ENCODE measurements around the gene SSR4. TPM values are rescaled to one million over a fixed set of nuclear protein-coding genes. Genes with fewer than 3 reads are reported as not detected.

Gene SSR4
- total RNA-seq, 1 donor from 2014 or later = 277 TPM

DNA sequence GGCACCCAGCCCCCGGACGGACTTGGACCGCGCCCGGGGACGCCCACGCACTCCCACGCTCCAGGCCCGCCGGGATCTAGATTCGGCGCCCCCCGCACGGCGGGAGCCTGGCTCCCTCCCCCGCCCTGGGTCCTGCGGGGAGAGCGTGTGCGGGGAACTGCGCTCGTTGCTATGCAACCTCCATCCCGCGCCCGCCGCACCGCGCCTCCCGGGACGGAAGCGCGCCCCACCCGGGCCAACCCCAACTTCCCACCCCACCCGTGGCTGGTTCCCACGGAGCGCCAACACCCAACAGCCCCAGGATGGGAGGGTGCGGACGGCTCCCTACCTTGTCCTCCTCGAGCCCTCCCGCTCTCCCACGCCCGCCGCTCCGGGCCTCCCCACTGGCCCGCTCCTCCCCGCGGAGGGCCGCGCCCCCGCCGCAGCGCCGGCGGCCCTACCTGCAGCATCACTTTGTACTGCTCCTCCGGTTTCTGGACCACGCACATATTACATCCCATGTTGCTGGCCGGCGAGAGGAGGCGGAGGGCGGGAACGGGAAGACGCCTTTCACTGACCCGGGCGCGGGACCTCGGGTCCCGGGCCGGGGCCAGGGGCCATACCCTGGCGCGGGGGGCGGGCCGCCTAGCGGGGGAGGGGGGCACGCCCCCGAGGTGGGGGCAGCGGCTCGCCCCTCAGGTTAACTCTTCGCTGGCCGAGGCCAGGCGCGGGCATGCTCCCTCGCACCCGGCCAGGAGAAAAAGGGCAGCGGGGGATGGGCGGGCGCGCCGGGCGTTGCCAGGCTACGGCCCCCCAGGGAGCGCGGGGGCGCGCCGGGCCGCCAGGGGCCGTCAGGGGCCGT is 35.6 kb downstream of the SSR4 start, which contains the start of gene PDZD4:
Gene PDZD4, minus strand, starts transcription at position 746 of the 841 bp plus-strand sequence. Its CDS starts 246 bp downstream, at position 500.
- H3K27ac Mint-ChIP-seq (ENCODE audit: unreplicated experiment) = no peak within 1 kb of the TSS
- no peaks in the 10 kb centered on the region for H3K4me1 Mint-ChIP-seq (ENCODE audit: low read depth, unreplicated experiment)
- DNase-seq = peak; percentile 51
- no peaks in the 10 kb centered on the region for H3K36me3 Mint-ChIP-seq (ENCODE audit: unreplicated experiment)
- H3K4me3 Mint-ChIP-seq (ENCODE audit: unreplicated experiment) = peak within 1 kb of the TSS; percentile 81
- H3K27me3 Mint-ChIP-seq (ENCODE audit: unreplicated experiment) = peaks cover 4% of the 10 kb centered on the region
- TF ChIP-seq, protein P1, sequence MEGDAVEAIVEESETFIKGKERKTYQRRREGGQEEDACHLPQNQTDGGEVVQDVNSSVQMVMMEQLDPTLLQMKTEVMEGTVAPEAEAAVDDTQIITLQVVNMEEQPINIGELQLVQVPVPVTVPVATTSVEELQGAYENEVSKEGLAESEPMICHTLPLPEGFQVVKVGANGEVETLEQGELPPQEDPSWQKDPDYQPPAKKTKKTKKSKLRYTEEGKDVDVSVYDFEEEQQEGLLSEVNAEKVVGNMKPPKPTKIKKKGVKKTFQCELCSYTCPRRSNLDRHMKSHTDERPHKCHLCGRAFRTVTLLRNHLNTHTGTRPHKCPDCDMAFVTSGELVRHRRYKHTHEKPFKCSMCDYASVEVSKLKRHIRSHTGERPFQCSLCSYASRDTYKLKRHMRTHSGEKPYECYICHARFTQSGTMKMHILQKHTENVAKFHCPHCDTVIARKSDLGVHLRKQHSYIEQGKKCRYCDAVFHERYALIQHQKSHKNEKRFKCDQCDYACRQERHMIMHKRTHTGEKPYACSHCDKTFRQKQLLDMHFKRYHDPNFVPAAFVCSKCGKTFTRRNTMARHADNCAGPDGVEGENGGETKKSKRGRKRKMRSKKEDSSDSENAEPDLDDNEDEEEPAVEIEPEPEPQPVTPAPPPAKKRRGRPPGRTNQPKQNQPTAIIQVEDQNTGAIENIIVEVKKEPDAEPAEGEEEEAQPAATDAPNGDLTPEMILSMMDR (IDR thresholded peaks at IDR 0.05; ENCODE audit: partially characterized antibody, unreplicated experiment) = no peak
- peaks cover 5% of the 10 kb centered on the region for H3K9me3 Mint-ChIP-seq (ENCODE audit: unreplicated experiment)

- peak overlapping the region; percentile 81 for H3K4me3 Mint-ChIP-seq (ENCODE audit: unreplicated experiment)
Observed at GRCh38 chrX:153830640-153831428, 36.4 kb downstream of the SSR4 start.

GRCh38 chrX:153831429-153832150 is 37.1 kb downstream of the SSR4 start:
- Mint-ChIP-seq H3K36me3 (ENCODE audit: unreplicated experiment) (no peaks in the 10 kb centered on the region), H3K4me1 (ENCODE audit: low read depth, unreplicated experiment) (no peaks in the 10 kb centered on the region), H3K27me3 (ENCODE audit: unreplicated experiment) (peaks cover 6% of the 10 kb centered on the region), H3K9me3 (ENCODE audit: unreplicated experiment) (peaks cover 5% of the 10 kb centered on the region), H3K27ac (ENCODE audit: unreplicated experiment) (no peak overlapping the region), H3K4me3 (ENCODE audit: unreplicated experiment) (peak overlapping the region; percentile 64)
- TF ChIP-seq, protein P1 (IDR thresholded peaks at IDR 0.05; ENCODE audit: partially characterized antibody, unreplicated experiment) = no peak
- no peak for DNase-seq

More at GRCh38 chrX:153830640-153831428, 36.4 kb downstream of the SSR4 start:
- peaks cover 5% of the 10 kb centered on the region for H3K9me3 Mint-ChIP-seq (ENCODE audit: unreplicated experiment)
- DNase-seq = no peak
- TF ChIP-seq, protein P1 (IDR thresholded peaks at IDR 0.05; ENCODE audit: partially characterized antibody, unreplicated experiment) = no peak
- peaks cover 4% of the 10 kb centered on the region for H3K27me3 Mint-ChIP-seq (ENCODE audit: unreplicated experiment)
- no peaks in the 10 kb centered on the region for H3K36me3 Mint-ChIP-seq (ENCODE audit: unreplicated experiment)
- no peak overlapping the region for H3K27ac Mint-ChIP-seq (ENCODE audit: unreplicated experiment)
- H3K4me1 Mint-ChIP-seq (ENCODE audit: low read depth, unreplicated experiment) = no peaks in the 10 kb centered on the region

DNA sequence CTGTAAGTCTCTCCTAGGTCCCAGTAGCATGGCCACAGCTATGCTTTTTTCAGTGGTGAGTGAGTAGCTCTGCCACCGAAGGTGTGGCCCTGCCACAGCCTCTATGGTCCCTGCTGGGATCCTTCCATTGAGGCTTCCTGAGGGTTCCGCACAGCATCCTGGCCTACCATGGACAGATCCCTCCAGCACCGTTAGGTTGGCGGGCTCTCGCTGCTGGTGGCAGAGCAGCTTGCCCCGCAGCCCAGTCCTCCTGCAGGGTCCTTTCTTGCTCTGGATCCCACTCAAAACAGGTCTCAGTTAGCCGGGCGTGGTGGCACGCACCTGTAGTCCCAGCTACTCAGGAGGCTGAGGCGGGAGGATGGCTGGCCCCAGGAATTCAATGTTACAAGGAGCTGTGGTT is 38.3 kb downstream of the SSR4 start:
- no peak overlapping the region for H3K4me3 Mint-ChIP-seq (ENCODE audit: unreplicated experiment)
- TF ChIP-seq, protein P1 (IDR thresholded peaks at IDR 0.05; ENCODE audit: partially characterized antibody, unreplicated experiment) = no peak
- H3K9me3 Mint-ChIP-seq (ENCODE audit: unreplicated experiment) = peaks cover 2% of the 10 kb centered on the region
- H3K4me1 Mint-ChIP-seq (ENCODE audit: low read depth, unreplicated experiment) = no peaks in the 10 kb centered on the region
- no peaks in the 10 kb centered on the region for H3K36me3 Mint-ChIP-seq (ENCODE audit: unreplicated experiment)
- H3K27ac Mint-ChIP-seq (ENCODE audit: unreplicated experiment) = no peak overlapping the region
- DNase-seq = no peak
- H3K27me3 Mint-ChIP-seq (ENCODE audit: unreplicated experiment) = peaks cover 4% of the 10 kb centered on the region

All from glutamatergic neuron (in vitro differentiated cells).